Ishikawa (cell line): ENCODE results near the gene GLCCI1.

Experiments used
- CEBPB ChIP-seq: IDR thresholded peaks from 2 replicates; pipeline ENCODE4 v1.6.1; 2012
- CREB1 ChIP-seq: IDR thresholded peaks from 2 replicates; pipeline ENCODE4 v1.6.1; 2012; ENCODE audit warnings: low read depth
- EGR1 ChIP-seq: IDR thresholded peaks from 2 replicates; pipeline ENCODE4 v1.6.1; 2012
- EP300 ChIP-seq: IDR thresholded peaks from 2 replicates; pipeline ENCODE4 v1.6.1; 2012; ENCODE audit warnings: borderline replicate concordance
- FOXM1 ChIP-seq: IDR thresholded peaks from 2 replicates; pipeline ENCODE4 v1.6.1; 2012; ENCODE audit warnings: low read depth, borderline replicate concordance
- MAX ChIP-seq: IDR thresholded peaks from 2 replicates; pipeline ENCODE4 v1.6.1; 2012
- NFIC ChIP-seq: IDR thresholded peaks from 2 replicates; pipeline ENCODE4 v1.6.1; 2012
- RAD21 ChIP-seq: IDR thresholded peaks from 2 replicates; pipeline ENCODE4 v1.6.1; 2012; ENCODE audit warnings: low read depth
- REST ChIP-seq: IDR thresholded peaks from 2 replicates; pipeline ENCODE4 v1.6.1; 2012; ENCODE audit warnings: low read depth, mild to moderate bottlenecking
- TAF1 ChIP-seq: IDR thresholded peaks from 2 replicates; pipeline ENCODE4 v1.6.1; 2012; ENCODE audit warnings: low read depth, mild to moderate bottlenecking
- TCF12 ChIP-seq: IDR thresholded peaks from 2 replicates; pipeline ENCODE4 v1.6.1; 2012; ENCODE audit warnings: low read depth
- TEAD4 ChIP-seq: IDR thresholded peaks from 2 replicates; pipeline ENCODE4 v1.6.1; 2012
- USF1 ChIP-seq: IDR thresholded peaks from 2 replicates; pipeline ENCODE4 v1.6.1; 2012
- YY1 ChIP-seq: IDR thresholded peaks from 2 replicates; pipeline ENCODE4 v1.6.1; 2012; ENCODE audit warnings: low read depth
- ZBTB7A ChIP-seq: IDR thresholded peaks from 2 replicates; pipeline ENCODE4 v1.6.1; 2012; ENCODE audit warnings: low read depth

The GLCCI1 gene

GRCh38 chr7:8058322-8058721, 89.7 kb downstream of the GLCCI1 start:
- TF ChIP-seq REST (no peak), RAD21 (no peak), YY1 (no peak), TEAD4 (no peak), EGR1 (no peak), EP300 (no peak), FOXM1 (no peak), USF1 (no peak), CEBPB (no peak), ZBTB7A (no peak), TAF1 (no peak), NFIC (no peak), MAX (no peak), TCF12 (no peak), CREB1 (no peak)

- TF ChIP-seq TCF12 (no peak), RAD21 (no peak), EGR1 (no peak), ZBTB7A (no peak), NFIC (no peak), TAF1 (no peak), CREB1 (no peak), REST (no peak), MAX (no peak), CEBPB (no peak), YY1 (no peak), USF1 (no peak), TEAD4 (no peak), FOXM1 (no peak), EP300 (no peak)
These were observed 90.3 kb downstream of the GLCCI1 start for GRCh38 chr7:8058852-8059251.

- TF ChIP-seq NFIC = no peak
- TF ChIP-seq TAF1 = no peak
- no peak for TF ChIP-seq ZBTB7A
- TF ChIP-seq YY1 = no peak
- no peak for TF ChIP-seq CREB1
- TF ChIP-seq REST = no peak
- no peak for TF ChIP-seq MAX
- no peak for TF ChIP-seq RAD21
- no peak for TF ChIP-seq TEAD4
- TF ChIP-seq FOXM1 = no peak
- TF ChIP-seq CEBPB = no peak
These were observed 91.6 kb downstream of the GLCCI1 start for GRCh38 chr7:8060241-8060640.

GRCh38 chr7:8063706-8064297, 95.2 kb downstream of the GLCCI1 start:
- TF ChIP-seq NFIC (no peak), EGR1 (no peak), TCF12 (no peak), FOXM1 (no peak), RAD21 (no peak), MAX (no peak), YY1 (no peak), CREB1 (no peak), TAF1 (no peak), TEAD4 (no peak), CEBPB (no peak), USF1 (no peak), EP300 (no peak), REST (no peak), ZBTB7A (no peak)
